DOHH2 (cell line): ENCODE measurements around the gene GTF2I.
"Not testable (repeated sequence)": the region's sequence is repeated elsewhere in the genome, so short reads cannot be mapped to it uniquely, and the experiment has no call there.

Experiments used
- H3F3A ChIP-seq: fragments of 200-600 bp; sonication (generic), shearing (Covaris generic); 2 replicates; pipeline ENCODE4 v1.6.0; 2016; ENCODE audit warnings: antibody characterized with exemption, mild to moderate bottlenecking; ENCODE audit not compliant: control insufficient read depth, insufficient read depth
- H3K27ac ChIP-seq: fragments of 200-600 bp; sonication (generic); 2 replicates; pipeline ENCODE4 v1.5.1; 2014; ENCODE audit warnings: low read depth, mild to moderate bottlenecking, low read length, moderate library complexity
- H3K27me3 ChIP-seq: fragments of 200-600 bp; sonication (generic); 2 replicates; pipeline ENCODE4 v1.6.1; 2014; ENCODE audit warnings: mild to moderate bottlenecking, low read length, mixed read lengths; ENCODE audit not compliant: control insufficient read depth
- H3K36me3 ChIP-seq: fragments of 200-600 bp; sonication (generic); 2 replicates; pipeline ENCODE4 v1.6.1; 2014; ENCODE audit warnings: mild to moderate bottlenecking, low read length, moderate library complexity, mixed read lengths; ENCODE audit not compliant: control insufficient read depth
- H3K4me1 ChIP-seq: fragments of 200-600 bp; sonication (generic); 2 replicates; pipeline ENCODE4 v1.6.1; 2014; ENCODE audit warnings: mild to moderate bottlenecking, low read length, mixed read lengths; ENCODE audit not compliant: control insufficient read depth
- H3K4me2 ChIP-seq: fragments of 200-600 bp; sonication (generic); 2 replicates; pipeline ENCODE4 v1.6.0; 2014; ENCODE audit warnings: mild to moderate bottlenecking, low read length, moderate library complexity
- H3K4me3 ChIP-seq: fragments of 200-600 bp; sonication (generic); 2 replicates; pipeline ENCODE4 v1.5.1; 2014; ENCODE audit warnings: mild to moderate bottlenecking, low read length, mixed read lengths
- H3K79me2 ChIP-seq: fragments of 200-600 bp; sonication (generic); 2 replicates; pipeline ENCODE4 v1.6.1; 2014; ENCODE audit warnings: mild to moderate bottlenecking, low read length, mixed read lengths; ENCODE audit not compliant: control insufficient read depth
- H3K9me2 ChIP-seq: fragments of 200-600 bp; sonication (generic); replicated peaks from 2 replicates; pipeline ENCODE4 v1.6.1; 2014; ENCODE audit warnings: mild to moderate bottlenecking, low read length, mixed read lengths; ENCODE audit not compliant: control insufficient read depth
- H3K9me3 ChIP-seq: fragments of 200-600 bp; sonication (generic); 2 replicates; pipeline ENCODE4 v1.6.1; 2014; ENCODE audit warnings: antibody characterized with exemption, low read length, mixed read lengths; ENCODE audit not compliant: control insufficient read depth, insufficient read depth
- H4K20me1 ChIP-seq: fragments of 200-600 bp; sonication (generic); 2 replicates; pipeline ENCODE4 v1.6.0; 2014; ENCODE audit warnings: low read depth, mild to moderate bottlenecking, antibody characterized with exemption, low read length, moderate library complexity; ENCODE audit not compliant: control insufficient read depth, insufficient read depth
- CTCF ChIP-seq: fragments of 200-600 bp; sonication (generic); IDR thresholded peaks from one replicate; pipeline ENCODE4 v1.5.1; 2014; ENCODE audit warnings: antibody characterized with exemption, mild to moderate bottlenecking, low read depth, low read length; ENCODE audit not compliant: poor library complexity, severe bottlenecking
- EZH2phosphoT487 ChIP-seq: fragments of 200-600 bp; sonication (generic); IDR thresholded peaks from 2 replicates; pipeline ENCODE4 v1.6.1; 2017; ENCODE audit warnings: borderline replicate concordance, mild to moderate bottlenecking, antibody characterized with exemption, low read length, moderate library complexity, mixed read lengths

Gene GTF2I

DNA sequence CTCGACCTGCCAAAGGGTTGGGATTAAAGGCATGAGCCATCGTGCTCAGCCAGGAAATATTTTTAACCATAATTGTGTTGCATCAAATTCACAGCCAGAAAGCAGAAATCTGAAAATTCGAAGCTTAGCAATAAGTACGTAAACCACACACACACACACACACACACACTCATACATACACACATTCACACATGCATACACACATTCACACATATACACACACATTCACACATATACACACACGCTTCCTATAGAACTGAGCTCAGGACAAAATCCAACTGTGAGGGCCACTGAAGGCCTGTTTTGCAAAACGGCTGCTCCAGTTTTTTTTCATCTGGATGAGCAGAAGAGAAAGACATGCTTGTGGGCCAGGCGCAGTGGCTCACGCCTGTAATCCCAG, 25.0 kb upstream of the GTF2I start:
- no peak overlapping the region for H3K27ac ChIP-seq
- H3F3A ChIP-seq: no peaks in the 10 kb centered on the region
- H3K4me2 ChIP-seq: no peak overlapping the region
- H3K4me3 ChIP-seq: no peak overlapping the region
- H3K4me1 ChIP-seq: peaks cover 5% of the 10 kb centered on the region
- no peaks in the 10 kb centered on the region for H3K9me3 ChIP-seq
- H3K27me3 ChIP-seq: no peaks in the 10 kb centered on the region
- no peaks in the 10 kb centered on the region for H3K9me2 ChIP-seq
- no peaks in the 10 kb centered on the region for H3K36me3 ChIP-seq
- H3K79me2 ChIP-seq: no peaks in the 10 kb centered on the region
- no peak for TF ChIP-seq EZH2phosphoT487
- no peak for TF ChIP-seq CTCF
- no peaks in the 10 kb centered on the region for H4K20me1 ChIP-seq

DNA sequence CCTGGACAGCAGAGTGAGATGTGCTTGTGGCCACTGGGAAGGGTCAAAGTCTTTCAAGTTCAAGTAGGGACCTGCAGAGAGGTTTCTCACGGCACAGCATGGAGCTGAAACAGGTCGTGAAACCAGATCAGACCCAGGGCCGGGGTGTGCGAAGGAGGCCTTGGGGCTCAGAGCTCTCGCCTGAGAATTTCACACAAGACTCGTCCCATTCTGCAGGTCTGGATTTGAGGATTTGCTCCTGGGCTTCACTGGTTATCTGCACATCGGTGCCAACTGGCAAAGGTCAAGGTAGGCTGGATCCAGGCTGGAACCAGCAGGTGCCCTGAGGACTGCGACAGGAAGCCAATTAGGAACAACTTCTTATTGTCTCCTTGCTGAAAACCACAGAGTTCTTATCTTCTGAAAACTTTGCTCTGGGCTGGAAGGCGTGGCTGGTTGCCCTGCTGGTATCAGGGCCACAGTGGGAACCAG, 24.0 kb upstream of the GTF2I start:
- Histone ChIP-seq H3K4me2 (no peak overlapping the region), H3K9me2 (no peaks in the 10 kb centered on the region), H3K27ac (no peak overlapping the region)

GRCh38 chr7:74637745-74638144, 19.8 kb upstream of the GTF2I start:
- peaks cover 4% of the 10 kb centered on the region; the same call in 1 of the 2 replicates for H3F3A ChIP-seq
- H3K4me1 ChIP-seq: peaks cover 16% of the 10 kb centered on the region
- TF ChIP-seq EZH2phosphoT487 (no peak), CTCF (no peak)
- no peak overlapping the region for H3K4me3 ChIP-seq
- no peaks in the 10 kb centered on the region for H3K9me3 ChIP-seq
- no peaks in the 10 kb centered on the region for H4K20me1 ChIP-seq
- no peaks in the 10 kb centered on the region for H3K36me3 ChIP-seq
- no peaks in the 10 kb centered on the region for H3K9me2 ChIP-seq
- no peaks in the 10 kb centered on the region for H3K79me2 ChIP-seq
- H3K4me2 ChIP-seq: no peak overlapping the region
- H3K27me3 ChIP-seq: no peaks in the 10 kb centered on the region
- H3K27ac ChIP-seq: no peak overlapping the region

More for the DNA sequence above, 24.0 kb upstream of the GTF2I start:
- Histone ChIP-seq H4K20me1 (no peaks in the 10 kb centered on the region), H3K36me3 (no peaks in the 10 kb centered on the region), H3F3A (no peaks in the 10 kb centered on the region), H3K9me3 (no peaks in the 10 kb centered on the region), H3K79me2 (no peaks in the 10 kb centered on the region), H3K4me3 (no peak overlapping the region), H3K27me3 (no peaks in the 10 kb centered on the region), H3K4me1 (peaks cover 5% of the 10 kb centered on the region)
- TF ChIP-seq CTCF (no peak), EZH2phosphoT487 (no peak)

GRCh38 chr7:74650055-74650454, 7.5 kb upstream of the GTF2I start:
- H3K79me2 ChIP-seq, H3K9me2 ChIP-seq, H3K27me3 ChIP-seq, H3K36me3 ChIP-seq, H3K9me3 ChIP-seq, H4K20me1 ChIP-seq: not testable (repeated sequence)
- H3K4me3 ChIP-seq: peak overlapping the region; percentile 59
- H3F3A ChIP-seq: peaks cover 12% of the 10 kb centered on the region
- peak overlapping the region; percentile 62 for H3K4me2 ChIP-seq
- peak overlapping the region; percentile 66 for H3K27ac ChIP-seq
- peaks cover 49% of the 10 kb centered on the region for H3K4me1 ChIP-seq

- H3K9me3 ChIP-seq, H3K9me2 ChIP-seq, H3K79me2 ChIP-seq, H4K20me1 ChIP-seq, H3K36me3 ChIP-seq, H3K27me3 ChIP-seq: not testable (repeated sequence)
- Histone ChIP-seq H3K4me3 (peak overlapping the region; percentile 59), H3K27ac (peak overlapping the region; percentile 66), H3F3A (peaks cover 16% of the 10 kb centered on the region), H3K4me2 (peak overlapping the region; percentile 62), H3K4me1 (peaks cover 49% of the 10 kb centered on the region)
These were observed 6.9 kb upstream of the GTF2I start for GRCh38 chr7:74650493-74651132.

- H3K9me3 ChIP-seq, H3K9me2 ChIP-seq, H3K27me3 ChIP-seq, H3K79me2 ChIP-seq, H4K20me1 ChIP-seq, H3K36me3 ChIP-seq: not testable (repeated sequence)
- Histone ChIP-seq H3K27ac (peak overlapping the region; percentile 66), H3K4me2 (peak overlapping the region; percentile 62), H3F3A (peaks cover 16% of the 10 kb centered on the region), H3K4me1 (peaks cover 50% of the 10 kb centered on the region), H3K4me3 (peak overlapping the region; percentile 59)
These were observed 6.4 kb upstream of the GTF2I start for GRCh38 chr7:74651133-74651504.
